Measurements from ENCODE around the gene NME1. TPM values are rescaled to one million over a fixed set of nuclear protein-coding genes. Genes with fewer than 3 reads are reported as not detected.

The NME1 gene
- polyA plus RNA-seq, 2 donors, result 142 to 171 TPM

- Histone ChIP-seq H3K27ac (ENCODE audit: low read depth in 2 of 2, low read length in 1 of 2) (no peak overlapping the region), H3K27me3 (ENCODE audit: control insufficient read depth in 1 of 2, insufficient read depth in 2 of 2, low read length in 2 of 2) (no peaks in the 10 kb centered on the region), H3K4me1 (ENCODE audit: control insufficient read depth in 2 of 2, insufficient read depth in 2 of 2, low read length in 1 of 2) (no peaks in the 10 kb centered on the region), H3K36me3 (ENCODE audit: control insufficient read depth in 2 of 2, insufficient read depth in 2 of 2, low read length in 1 of 2) (peaks cover 0 to 8% of the 10 kb centered on the region in 2 donors), H3K9me3 (ENCODE audit: control insufficient read depth in 2 of 2, insufficient read depth in 1 of 2, low read depth in 1 of 2, low read length in 1 of 2) (no peaks in the 10 kb centered on the region), H3K4me3 (ENCODE audit: low read depth in 1 of 2, low read length in 2 of 2) (no peak overlapping the region)
- WGBS, 2 donors, result 78 to 82% methylated on average over 7 to 9 of the region's 9 CpGs
These were observed 35.0 kb downstream of the NME1 start for GRCh38 chr17:51188271-51188833.

- Histone ChIP-seq H3K27ac (ENCODE audit: low read depth in 2 of 2, low read length in 1 of 2) (no peak overlapping the region), H3K27me3 (ENCODE audit: control insufficient read depth in 1 of 2, insufficient read depth in 2 of 2, low read length in 2 of 2) (no peaks in the 10 kb centered on the region), H3K4me1 (ENCODE audit: control insufficient read depth in 2 of 2, insufficient read depth in 2 of 2, low read length in 1 of 2) (no peaks in the 10 kb centered on the region), H3K9me3 (ENCODE audit: control insufficient read depth in 2 of 2, insufficient read depth in 1 of 2, low read depth in 1 of 2, low read length in 1 of 2) (no peaks in the 10 kb centered on the region), H3K36me3 (ENCODE audit: control insufficient read depth in 2 of 2, insufficient read depth in 2 of 2, low read length in 1 of 2) (peaks cover 0 to 12% of the 10 kb centered on the region in 2 donors), H3K4me3 (ENCODE audit: low read depth in 1 of 2, low read length in 2 of 2) (no peak overlapping the region)
These were observed 35.8 kb downstream of the NME1 start for GRCh38 chr17:51189162-51189561.

- WGBS, 2 donors, result 70 to 79% methylated on average over 1 of the region's 1 CpG
- Histone ChIP-seq H3K36me3 (ENCODE audit: control insufficient read depth in 2 of 2, insufficient read depth in 2 of 2, low read length in 1 of 2) (peaks cover 0 to 12% of the 10 kb centered on the region in 2 donors), H3K9me3 (ENCODE audit: control insufficient read depth in 2 of 2, insufficient read depth in 1 of 2, low read depth in 1 of 2, low read length in 1 of 2) (no peaks in the 10 kb centered on the region), H3K4me3 (ENCODE audit: low read depth in 1 of 2, low read length in 2 of 2) (no peak overlapping the region), H3K4me1 (ENCODE audit: control insufficient read depth in 2 of 2, insufficient read depth in 2 of 2, low read length in 1 of 2) (no peaks in the 10 kb centered on the region), H3K27me3 (ENCODE audit: control insufficient read depth in 1 of 2, insufficient read depth in 2 of 2, low read length in 2 of 2) (no peaks in the 10 kb centered on the region), H3K27ac (ENCODE audit: low read depth in 2 of 2, low read length in 1 of 2) (no peak overlapping the region)
These were observed 36.3 kb downstream of the NME1 start for GRCh38 chr17:51189628-51190027.

- H3K9me3 ChIP-seq (ENCODE audit: control insufficient read depth in 2 of 2, insufficient read depth in 1 of 2, low read depth in 1 of 2, low read length in 1 of 2), result no peaks in the 10 kb centered on the region
- H3K4me3 ChIP-seq (ENCODE audit: low read depth in 1 of 2, low read length in 2 of 2), result no peak overlapping the region
- peaks cover 0 to 10% of the 10 kb centered on the region in 2 donors for H3K36me3 ChIP-seq (ENCODE audit: control insufficient read depth in 2 of 2, insufficient read depth in 2 of 2, low read length in 1 of 2)
- H3K4me1 ChIP-seq (ENCODE audit: control insufficient read depth in 2 of 2, insufficient read depth in 2 of 2, low read length in 1 of 2), result no peaks in the 10 kb centered on the region
- H3K27ac ChIP-seq (ENCODE audit: low read depth in 2 of 2, low read length in 1 of 2), result no peak overlapping the region
- H3K27me3 ChIP-seq (ENCODE audit: control insufficient read depth in 1 of 2, insufficient read depth in 2 of 2, low read length in 2 of 2), result no peaks in the 10 kb centered on the region
- 80 to 87% methylated on average over 2 of the region's 2 CpGs for WGBS, 2 donors
These were observed 38.5 kb downstream of the NME1 start for GRCh38 chr17:51191895-51192294.

GRCh38 chr17:51197754-51198153 is 44.4 kb downstream of the NME1 start:
- Histone ChIP-seq H3K27ac (ENCODE audit: low read depth in 2 of 2, low read length in 1 of 2) (no peak overlapping the region), H3K4me3 (ENCODE audit: low read depth in 1 of 2, low read length in 2 of 2) (no peak overlapping the region), H3K27me3 (ENCODE audit: control insufficient read depth in 1 of 2, insufficient read depth in 2 of 2, low read length in 2 of 2) (no peaks in the 10 kb centered on the region), H3K9me3 (ENCODE audit: control insufficient read depth in 2 of 2, insufficient read depth in 1 of 2, low read depth in 1 of 2, low read length in 1 of 2) (no peaks in the 10 kb centered on the region), H3K36me3 (ENCODE audit: control insufficient read depth in 2 of 2, insufficient read depth in 2 of 2, low read length in 1 of 2) (peaks cover 5 to 18% of the 10 kb centered on the region in 2 donors), H3K4me1 (ENCODE audit: control insufficient read depth in 2 of 2, insufficient read depth in 2 of 2, low read length in 1 of 2) (no peaks in the 10 kb centered on the region)
- 98% methylated on average over 4 of the region's 4 CpGs for WGBS, 2 donors

GRCh38 chr17:51200295-51200694 is 46.9 kb downstream of the NME1 start:
- Histone ChIP-seq H3K9me3 (ENCODE audit: control insufficient read depth in 2 of 2, insufficient read depth in 1 of 2, low read depth in 1 of 2, low read length in 1 of 2) (no peaks in the 10 kb centered on the region), H3K4me1 (ENCODE audit: control insufficient read depth in 2 of 2, insufficient read depth in 2 of 2, low read length in 1 of 2) (no peaks in the 10 kb centered on the region), H3K36me3 (ENCODE audit: control insufficient read depth in 2 of 2, insufficient read depth in 2 of 2, low read length in 1 of 2) (peaks cover 5 to 14% of the 10 kb centered on the region in 2 donors), H3K27ac (ENCODE audit: low read depth in 2 of 2, low read length in 1 of 2) (no peak overlapping the region), H3K27me3 (ENCODE audit: control insufficient read depth in 1 of 2, insufficient read depth in 2 of 2, low read length in 2 of 2) (no peaks in the 10 kb centered on the region), H3K4me3 (ENCODE audit: low read depth in 1 of 2, low read length in 2 of 2) (no peak overlapping the region)
- WGBS, 2 donors, result 93% methylated on average over 6 of the region's 6 CpGs

GRCh38 chr17:51200846-51201245 is 47.5 kb downstream of the NME1 start:
- H3K36me3 ChIP-seq (ENCODE audit: control insufficient read depth in 2 of 2, insufficient read depth in 2 of 2, low read length in 1 of 2), result peaks cover 5 to 12% of the 10 kb centered on the region in 2 donors
- no peaks in the 10 kb centered on the region for H3K4me1 ChIP-seq (ENCODE audit: control insufficient read depth in 2 of 2, insufficient read depth in 2 of 2, low read length in 1 of 2)
- WGBS, 2 donors, result 85 to 89% methylated on average over 2 of the region's 2 CpGs
- H3K27me3 ChIP-seq (ENCODE audit: control insufficient read depth in 1 of 2, insufficient read depth in 2 of 2, low read length in 2 of 2), result no peaks in the 10 kb centered on the region
- H3K9me3 ChIP-seq (ENCODE audit: control insufficient read depth in 2 of 2, insufficient read depth in 1 of 2, low read depth in 1 of 2, low read length in 1 of 2), result no peaks in the 10 kb centered on the region
- H3K4me3 ChIP-seq (ENCODE audit: low read depth in 1 of 2, low read length in 2 of 2), result no peak overlapping the region
- no peak overlapping the region for H3K27ac ChIP-seq (ENCODE audit: low read depth in 2 of 2, low read length in 1 of 2)

GRCh38 chr17:51203838-51204237 is 50.5 kb downstream of the NME1 start:
- no peak overlapping the region for H3K4me3 ChIP-seq (ENCODE audit: low read depth in 1 of 2, low read length in 2 of 2)
- peaks cover 2 to 11% of the 10 kb centered on the region in 2 donors for H3K36me3 ChIP-seq (ENCODE audit: control insufficient read depth in 2 of 2, insufficient read depth in 2 of 2, low read length in 1 of 2)
- H3K4me1 ChIP-seq (ENCODE audit: control insufficient read depth in 2 of 2, insufficient read depth in 2 of 2, low read length in 1 of 2), result no peaks in the 10 kb centered on the region
- no peaks in the 10 kb centered on the region for H3K27me3 ChIP-seq (ENCODE audit: control insufficient read depth in 1 of 2, insufficient read depth in 2 of 2, low read length in 2 of 2)
- H3K9me3 ChIP-seq (ENCODE audit: control insufficient read depth in 2 of 2, insufficient read depth in 1 of 2, low read depth in 1 of 2, low read length in 1 of 2), result no peaks in the 10 kb centered on the region
- no peak overlapping the region for H3K27ac ChIP-seq (ENCODE audit: low read depth in 2 of 2, low read length in 1 of 2)

Other genes with a start within 250 kb of the NME1 start
- 10 to 100 TPM; 12.7 to 15.1 TPM for gene SPAG9, start 32.7 kb upstream of the NME1 start, polyA plus RNA-seq
- 100 to 1,000 TPM; 640 to 840 TPM for gene NME2, start 12.9 kb downstream of the NME1 start, polyA plus RNA-seq
- 1 to 10 TPM; 3.9 to 8.0 TPM for gene MBTD1, start 106.5 kb downstream of the NME1 start, polyA plus RNA-seq
- gene UTP18, start 107.0 kb downstream of the NME1 start, polyA plus RNA-seq, result 10 to 100 TPM in 1 of 2 donors, 1 to 10 TPM in 1; 8.4 to 23.1 TPM

Measured in esophagus (tissue), 2 donors.